ENCODE measurements around the gene SENP2.
"Not testable (repeated sequence)": the region's sequence is repeated elsewhere in the genome, so short reads cannot be mapped to it uniquely, and the experiment has no call there.

The SENP2 gene

GRCh38 chr3:185585859-185586685 is at the start of gene SENP2:
TSS of gene SENP2 (plus strand) at chr3:185586295. CDS start at chr3:185586414, 119 bp downstream.
- peak; percentile 98 for DNase-seq

GRCh38 chr3:185537369-185537970 is 48.6 kb upstream of the SENP2 start:
- peak; percentile 71 for DNase-seq

GRCh38 chr3:185539934-185540333 is 46.2 kb upstream of the SENP2 start:
- DNase-seq, result no peak

- DNase-seq, result no peak
Observed at GRCh38 chr3:185540695-185541094, 45.4 kb upstream of the SENP2 start.

GRCh38 chr3:185549122-185549521 is 37.0 kb upstream of the SENP2 start:
- DNase-seq, result peak; percentile 11

GRCh38 chr3:185549651-185550111 is 36.4 kb upstream of the SENP2 start:
- DNase-seq, result no peak

- peak; percentile 77 for DNase-seq
Observed at GRCh38 chr3:185552358-185552877, 33.7 kb upstream of the SENP2 start, which contains the start of gene LIPH. TSS of gene LIPH (minus strand) at chr3:185552588. CDS start at chr3:185552471, 117 bp downstream.

GRCh38 chr3:185555101-185555501 is 31.0 kb upstream of the SENP2 start:
- DNase-seq, result no peak

GRCh38 chr3:185555860-185556347 is 30.2 kb upstream of the SENP2 start:
- no peak for DNase-seq

- DNase-seq, result not testable (repeated sequence)
Observed at GRCh38 chr3:185556640-185557039, 29.5 kb upstream of the SENP2 start.

- peak; percentile 56 for DNase-seq
Observed at GRCh38 chr3:185558395-185558794, 27.7 kb upstream of the SENP2 start.

GRCh38 chr3:185559706-185560090 is 26.4 kb upstream of the SENP2 start:
- no peak for DNase-seq

- no peak for DNase-seq
Observed at GRCh38 chr3:185560676-185561075, 25.4 kb upstream of the SENP2 start.

- DNase-seq, result no peak
Observed at GRCh38 chr3:185561374-185561943, 24.6 kb upstream of the SENP2 start.

- DNase-seq, result no peak
Observed at GRCh38 chr3:185561958-185562357, 24.1 kb upstream of the SENP2 start.

- DNase-seq, result peak; percentile 89
Observed at GRCh38 chr3:185572183-185572582, 13.9 kb upstream of the SENP2 start.

GRCh38 chr3:185575108-185575869 is 10.8 kb upstream of the SENP2 start:
- peak; percentile 88 for DNase-seq

GRCh38 chr3:185582236-185582635 is 3.9 kb upstream of the SENP2 start:
- DNase-seq, result no peak

- peak; percentile 5 for DNase-seq
Observed at GRCh38 chr3:185582871-185583270, 3.2 kb upstream of the SENP2 start.

GRCh38 chr3:185583925-185584324 is 2.2 kb upstream of the SENP2 start:
- DNase-seq, result no peak

- no peak for DNase-seq
Observed at GRCh38 chr3:185584686-185585085, 1.4 kb upstream of the SENP2 start.

GRCh38 chr3:185585518-185585858 is 607 bp upstream of the SENP2 start:
- DNase-seq, result no peak

- DNase-seq, result no peak
Observed at GRCh38 chr3:185586686-185587039, 568 bp downstream of the SENP2 start.

All from OCI-M1 (cell line).